ENCODE data around the gene GPC4.

- TF ChIP-seq CTCF (IDR thresholded peaks at IDR 0.05) (peak; percentile 71), POLR2AphosphoS5 (IDR thresholded peaks at IDR 0.05; ENCODE audit: low read depth, low read length) (no peak), TCF7L2 (IDR thresholded peaks at IDR 0.05; ENCODE audit: low read depth, low read length) (no peak), REST (IDR thresholded peaks at IDR 0.05; ENCODE audit: insufficient read depth in 1 of 2, low read depth in 2 of 2, low read length in 1 of 2) (no peak), SIN3A (IDR thresholded peaks at IDR 0.05; ENCODE audit: borderline replicate concordance, insufficient read depth, low read depth, low read length) (no peak)
Observed at GRCh38 chrX:133335027-133335426, 80.3 kb downstream of the GPC4 start.
